ENCODE measurements around the gene CHMP1B. TPM values are rescaled to one million over a fixed set of nuclear protein-coding genes. Genes with fewer than 3 reads are reported as not detected.
A peak's percentile ranks its signal among the peaks of the same experiment; 100 is the strongest.

CHMP1B gene
- total RNA-seq, 4 donors from 2014 or later: 61.3 to 83.2 (median 76.5) TPM

DNA sequence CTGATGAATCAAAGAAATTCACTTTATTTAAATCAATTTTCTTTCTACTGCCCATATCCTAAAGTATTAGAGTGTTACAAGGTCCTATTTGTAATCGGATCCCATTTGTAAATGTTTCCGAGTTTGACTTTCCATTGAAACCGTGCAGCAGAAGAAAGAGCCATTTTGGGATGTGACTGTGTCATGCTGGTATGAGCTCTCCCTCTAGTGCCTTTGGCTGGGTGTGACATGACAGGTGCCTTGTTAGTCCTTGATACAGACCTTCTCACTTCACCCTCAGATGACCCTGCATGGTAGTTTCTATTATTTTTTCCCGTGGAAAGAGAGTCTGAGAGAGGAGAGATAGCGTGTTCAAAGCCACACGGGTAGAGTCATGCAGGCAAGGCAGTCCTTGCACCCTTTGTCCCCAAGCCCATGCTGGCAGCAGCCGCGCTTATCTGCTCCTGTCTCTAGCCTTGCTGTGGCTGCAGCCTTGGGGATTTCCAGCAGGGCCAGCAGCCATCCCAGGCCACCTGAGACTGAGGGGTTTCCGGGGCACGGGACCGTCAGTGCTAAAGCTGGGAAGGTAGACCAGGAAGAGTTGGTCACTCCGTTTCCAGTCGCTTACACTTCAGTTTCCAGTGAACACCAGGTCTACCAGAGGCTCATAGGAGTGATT lies 21.4 kb downstream of the CHMP1B start:
- TF ChIP-seq, protein P1, sequence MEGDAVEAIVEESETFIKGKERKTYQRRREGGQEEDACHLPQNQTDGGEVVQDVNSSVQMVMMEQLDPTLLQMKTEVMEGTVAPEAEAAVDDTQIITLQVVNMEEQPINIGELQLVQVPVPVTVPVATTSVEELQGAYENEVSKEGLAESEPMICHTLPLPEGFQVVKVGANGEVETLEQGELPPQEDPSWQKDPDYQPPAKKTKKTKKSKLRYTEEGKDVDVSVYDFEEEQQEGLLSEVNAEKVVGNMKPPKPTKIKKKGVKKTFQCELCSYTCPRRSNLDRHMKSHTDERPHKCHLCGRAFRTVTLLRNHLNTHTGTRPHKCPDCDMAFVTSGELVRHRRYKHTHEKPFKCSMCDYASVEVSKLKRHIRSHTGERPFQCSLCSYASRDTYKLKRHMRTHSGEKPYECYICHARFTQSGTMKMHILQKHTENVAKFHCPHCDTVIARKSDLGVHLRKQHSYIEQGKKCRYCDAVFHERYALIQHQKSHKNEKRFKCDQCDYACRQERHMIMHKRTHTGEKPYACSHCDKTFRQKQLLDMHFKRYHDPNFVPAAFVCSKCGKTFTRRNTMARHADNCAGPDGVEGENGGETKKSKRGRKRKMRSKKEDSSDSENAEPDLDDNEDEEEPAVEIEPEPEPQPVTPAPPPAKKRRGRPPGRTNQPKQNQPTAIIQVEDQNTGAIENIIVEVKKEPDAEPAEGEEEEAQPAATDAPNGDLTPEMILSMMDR (IDR thresholded peaks at IDR 0.05): no peak
- TF ChIP-seq POLR2A (IDR thresholded peaks at IDR 0.05): no peak
- no peak overlapping the region for H3K4me3 ChIP-seq (ENCODE audit: low read depth, poor library complexity, severe bottlenecking)
- intact Hi-C loops (cut with DNase I; ENCODE audit: low total_unique reads): no loop called here
- peak in 1 of 2 donors; percentile 74 for DNase-seq (ENCODE audit: low spot score in 2 of 2)
- 78 to 79% methylated on average over 13 of the region's 13 CpGs for WGBS, 2 donors

DNA sequence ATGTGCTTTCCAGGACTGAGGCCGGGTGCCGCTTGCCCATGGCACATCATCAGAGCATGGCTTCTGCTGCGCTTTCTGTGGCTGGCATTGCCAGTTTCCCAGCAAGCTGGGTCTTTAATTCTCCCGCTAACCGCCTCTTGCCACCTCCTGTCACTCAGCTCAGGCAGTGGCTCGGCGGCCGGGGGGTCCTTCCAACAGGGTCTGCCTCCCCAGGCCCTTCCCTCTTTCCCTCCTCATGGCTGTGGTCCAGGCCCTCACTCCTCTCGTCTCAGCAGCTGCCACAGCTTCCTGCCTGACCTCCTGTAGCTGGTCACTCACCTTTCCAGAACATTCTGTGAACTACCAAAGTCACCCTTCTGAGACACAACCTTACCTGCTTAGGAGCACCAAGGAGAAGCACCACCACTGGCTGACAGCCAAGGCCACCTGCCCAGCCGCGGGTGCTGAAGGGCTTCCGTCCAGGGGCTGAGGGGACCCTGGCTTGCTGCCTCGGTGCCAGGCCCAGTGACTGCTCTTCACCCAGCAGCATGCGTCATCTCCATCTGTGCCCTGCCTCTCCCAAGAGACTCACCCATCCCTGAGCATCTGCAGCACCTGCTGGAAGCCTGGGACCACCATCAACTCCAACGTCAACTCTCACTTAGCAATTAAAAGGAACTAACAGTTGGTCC lies 22.6 kb downstream of the CHMP1B start:
- H3K4me3 ChIP-seq (ENCODE audit: low read depth, poor library complexity, severe bottlenecking): no peak overlapping the region
- TF ChIP-seq, protein P1 (IDR thresholded peaks at IDR 0.05): no peak
- no peak for TF ChIP-seq POLR2A (IDR thresholded peaks at IDR 0.05)
- peak in 1 of 2 donors; percentile 80 for DNase-seq (ENCODE audit: low spot score in 2 of 2)
- 85 to 90% methylated on average over 12 to 15 of the region's 15 CpGs for WGBS, 2 donors
- intact Hi-C loops (cut with DNase I; ENCODE audit: low total_unique reads): no loop called here

DNA sequence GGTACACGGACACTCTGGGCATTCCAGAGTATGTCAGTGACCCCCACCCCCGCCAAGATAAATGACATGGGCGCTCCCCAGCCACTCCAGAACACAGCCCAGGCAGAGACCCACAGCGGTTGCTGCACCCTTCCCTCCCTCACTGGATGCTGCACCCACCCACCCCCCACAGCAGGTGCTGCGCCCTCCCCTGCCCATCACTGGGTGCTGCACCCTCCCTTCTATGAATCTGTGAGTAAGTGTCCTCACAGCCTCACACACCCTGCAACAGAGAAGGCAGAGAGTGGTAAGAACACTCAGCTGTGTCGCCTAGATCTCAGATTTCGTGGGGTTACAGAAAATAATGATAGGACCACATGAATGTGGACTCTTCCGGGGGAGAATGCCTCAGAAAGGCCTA lies 23.5 kb downstream of the CHMP1B start:
- intact Hi-C loops (cut with DNase I; ENCODE audit: low total_unique reads): no loop called here
- peak in 1 of 2 donors; percentile 62 for DNase-seq (ENCODE audit: low spot score in 2 of 2)
- no peak overlapping the region for H3K4me3 ChIP-seq (ENCODE audit: low read depth, poor library complexity, severe bottlenecking)
- 83 to 91% methylated on average over 8 of the region's 8 CpGs for WGBS, 2 donors
- TF ChIP-seq POLR2A (IDR thresholded peaks at IDR 0.05): no peak
- TF ChIP-seq, protein P1 (IDR thresholded peaks at IDR 0.05): no peak

DNA sequence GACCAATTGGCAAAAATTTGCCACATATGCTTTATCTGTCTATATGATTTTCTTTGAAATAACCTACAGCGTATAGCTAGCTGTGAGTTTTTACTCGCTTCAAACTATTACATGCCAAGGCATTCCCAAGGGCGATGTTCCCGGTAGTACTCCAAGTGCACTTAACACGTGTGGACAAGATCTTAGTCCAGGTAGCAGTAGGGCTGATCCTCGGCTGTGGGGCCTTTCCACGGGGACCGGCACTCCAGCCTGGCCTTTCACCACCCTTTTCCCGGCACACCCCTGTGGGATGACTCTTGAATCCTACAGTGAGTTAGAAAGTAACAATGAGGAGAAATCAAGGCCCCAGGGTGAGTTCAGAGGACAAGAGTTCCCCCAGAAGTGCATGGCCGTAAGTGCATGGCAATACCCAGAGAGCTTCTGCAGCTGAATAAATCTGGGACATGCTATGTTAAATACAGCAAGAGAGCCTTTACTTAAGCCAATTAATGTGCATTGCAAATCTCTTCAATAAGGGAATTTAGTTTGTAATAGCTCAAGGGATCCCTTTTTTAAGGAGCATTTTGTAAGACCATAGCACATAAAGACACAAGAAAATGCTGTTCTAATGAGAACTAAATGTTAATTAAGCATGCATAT lies 26.4 kb downstream of the CHMP1B start:
- intact Hi-C loops (cut with DNase I; ENCODE audit: low total_unique reads): no loop called here
- H3K4me3 ChIP-seq (ENCODE audit: low read depth, poor library complexity, severe bottlenecking): no peak overlapping the region
- TF ChIP-seq, protein P1 (IDR thresholded peaks at IDR 0.05): no peak
- TF ChIP-seq POLR2A (IDR thresholded peaks at IDR 0.05): no peak
- DNase-seq (ENCODE audit: low spot score in 2 of 2): no peak
- WGBS, 2 donors: 83 to 91% methylated on average over 10 of the region's 10 CpGs

DNA sequence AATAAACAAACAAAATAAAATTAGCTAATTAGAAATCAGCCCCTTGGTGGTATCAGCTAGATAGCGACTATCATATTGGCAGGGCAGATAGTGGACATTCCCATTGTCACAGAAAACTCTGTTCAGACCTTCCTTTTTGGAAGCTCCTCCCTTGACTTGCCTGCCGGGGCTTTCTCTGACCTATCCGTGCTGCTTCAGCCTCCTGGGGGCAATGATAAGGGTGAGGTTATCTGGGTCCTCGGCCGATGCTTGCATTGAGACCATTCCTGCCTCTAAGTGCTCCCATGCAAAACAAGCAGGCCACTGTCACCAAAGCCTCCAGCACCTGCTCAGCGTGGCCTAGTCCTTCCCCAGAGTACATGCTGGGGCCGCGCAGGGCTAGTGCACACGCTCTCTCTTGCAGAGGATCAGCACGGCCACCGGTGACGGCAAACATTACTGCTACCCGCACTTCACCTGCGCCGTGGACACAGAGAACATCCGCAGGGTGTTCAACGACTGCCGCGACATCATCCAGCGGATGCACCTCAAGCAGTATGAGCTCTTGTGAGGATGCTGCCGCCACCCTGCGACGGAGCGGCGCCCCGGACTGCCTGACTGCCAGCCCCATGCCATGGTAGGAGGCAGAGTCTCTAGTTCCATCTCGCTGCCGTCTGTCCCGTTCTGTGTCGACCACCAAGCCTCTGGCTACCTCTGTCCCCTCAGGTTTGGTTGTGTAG lies 29.5 kb downstream of the CHMP1B start:
- DNase-seq (ENCODE audit: low spot score in 2 of 2): no peak

More for the DNA sequence above, 29.5 kb downstream of the CHMP1B start:
- H3K4me3 ChIP-seq (ENCODE audit: low read depth, poor library complexity, severe bottlenecking): no peak overlapping the region
- WGBS, 2 donors: 96 to 97% methylated on average over 30 of the region's 30 CpGs
- intact Hi-C loops (cut with DNase I; ENCODE audit: low total_unique reads): no loop called here
- TF ChIP-seq POLR2A (IDR thresholded peaks at IDR 0.05): no peak
- TF ChIP-seq, protein P1 (IDR thresholded peaks at IDR 0.05): no peak
